Measurements from ENCODE around the gene PRRC1.

The PRRC1 gene

GRCh38 chr5:127580731-127581130 is 63.3 kb downstream of the PRRC1 start:
- no peak for DNase-seq (ENCODE audit: low read depth in 2 of 2)

DNA sequence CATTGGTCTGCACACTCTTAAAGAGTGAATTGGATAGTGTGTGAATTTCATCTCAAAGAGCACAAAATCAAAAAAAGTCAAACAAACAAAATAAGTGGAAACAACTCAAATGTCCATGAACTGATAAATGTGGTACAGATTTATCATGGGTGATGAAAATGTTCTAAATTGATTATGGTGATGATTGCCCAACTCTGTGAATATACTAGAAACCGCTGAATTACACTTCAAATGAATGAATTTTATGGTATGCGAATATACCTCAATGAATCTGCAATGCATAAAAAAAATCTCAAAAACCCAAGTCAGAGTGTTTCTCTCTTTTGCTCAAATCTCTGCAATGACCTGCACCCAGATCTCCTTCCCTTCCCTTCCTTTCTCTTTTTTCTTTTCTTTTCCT is 64.0 kb downstream of the PRRC1 start:
- DNase-seq (ENCODE audit: low read depth in 2 of 2): no peak

DNA sequence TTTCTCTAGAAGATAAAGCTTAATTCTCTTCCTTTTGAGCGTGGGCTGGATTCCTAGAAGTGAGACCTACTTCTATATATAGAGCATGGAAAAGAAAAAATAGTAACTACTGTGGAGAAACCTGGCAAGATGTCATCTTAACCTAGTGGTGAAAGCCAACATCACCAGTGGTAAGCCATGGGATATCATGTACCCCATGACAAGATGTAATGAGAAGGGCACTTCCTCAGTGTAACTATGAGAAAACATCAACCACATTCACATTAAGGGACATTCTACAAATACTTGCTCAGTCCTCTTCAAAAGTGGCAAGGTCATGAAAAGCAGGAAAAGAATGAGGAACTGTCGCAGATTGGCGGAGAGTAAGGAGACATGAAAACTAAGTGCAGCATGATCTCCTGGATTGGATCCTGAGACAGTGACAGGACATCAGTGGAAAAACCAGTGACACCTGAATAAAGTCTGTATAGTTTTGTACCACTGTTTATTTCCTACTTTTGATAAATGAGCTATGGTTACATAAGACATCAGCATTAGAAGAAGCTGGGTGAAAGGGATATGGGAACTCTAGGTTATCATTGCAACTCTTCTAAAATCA is 65.4 kb downstream of the PRRC1 start:
- no peak for DNase-seq (ENCODE audit: low read depth in 2 of 2)

DNA sequence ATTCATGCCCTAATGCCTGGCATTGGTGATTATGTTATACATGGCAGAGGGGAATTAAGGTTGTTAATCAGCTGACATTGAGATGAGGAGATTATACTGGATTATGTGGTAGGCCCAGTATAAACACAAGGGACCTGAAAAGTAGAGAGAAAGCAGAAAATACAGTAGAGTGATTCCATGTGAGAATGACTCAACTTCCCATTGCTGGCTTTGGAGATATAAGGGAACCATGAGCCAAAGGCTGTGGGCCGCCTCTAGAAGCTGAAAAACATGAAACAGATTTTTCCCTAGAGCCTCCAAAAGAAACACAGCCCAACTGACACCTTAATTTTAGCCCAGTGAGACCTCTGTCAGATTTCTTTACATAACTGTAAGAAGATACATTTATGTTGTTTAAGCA is 66.4 kb downstream of the PRRC1 start:
- DNase-seq (ENCODE audit: low read depth in 2 of 2): no peak

DNA sequence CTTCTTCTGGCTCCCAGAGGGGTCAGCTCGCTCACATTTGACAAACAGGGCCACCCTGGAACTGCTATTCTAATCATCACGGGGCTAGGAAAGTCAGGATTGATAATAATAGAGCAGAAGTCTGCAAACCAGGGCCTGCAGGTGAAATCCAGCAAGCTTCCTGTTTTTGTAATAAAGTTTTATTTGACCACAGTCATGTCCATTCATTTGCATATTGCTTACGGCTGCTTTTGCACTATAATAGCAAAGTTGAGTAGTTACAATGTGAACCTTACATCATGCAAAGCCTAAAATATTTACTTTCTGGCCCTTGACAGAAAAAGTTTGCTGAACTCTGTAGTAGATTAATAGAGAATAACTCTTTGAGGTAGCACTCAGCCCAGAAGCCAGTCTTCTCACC is 68.2 kb downstream of the PRRC1 start:
- DNase-seq (ENCODE audit: low read depth in 2 of 2): no peak

DNA sequence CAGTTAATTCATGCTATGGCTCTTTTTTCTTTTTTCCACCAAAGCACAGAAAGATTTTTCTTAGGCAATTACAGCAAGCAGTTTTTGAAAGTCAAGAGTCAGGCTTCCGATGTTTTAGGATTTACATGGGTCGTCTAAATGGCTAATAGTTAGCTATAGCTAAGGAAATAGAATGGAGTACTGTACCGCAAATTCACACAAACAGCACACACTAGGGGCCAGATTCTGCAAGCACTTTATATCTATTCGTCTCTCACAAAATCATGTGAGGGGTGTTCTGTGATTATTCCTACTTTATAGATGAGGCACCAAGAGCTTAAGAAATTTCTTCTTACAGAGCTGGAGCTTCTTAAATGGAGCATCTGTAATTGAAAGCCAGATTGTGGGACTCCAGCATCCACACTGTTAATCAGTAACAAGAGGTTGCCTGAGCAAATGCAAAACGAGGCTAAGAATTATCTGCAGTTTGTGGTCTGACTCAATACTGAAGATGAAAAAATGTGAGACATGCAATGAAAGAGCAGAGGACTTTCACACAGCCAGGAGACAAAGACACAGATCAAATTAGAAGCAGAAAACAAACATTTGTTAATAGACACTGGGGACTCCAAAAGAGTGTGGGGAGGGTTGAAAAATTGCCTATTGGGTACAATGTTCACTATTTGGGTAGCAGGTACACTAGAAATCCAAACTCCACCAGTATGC is 68.8 kb downstream of the PRRC1 start:
- DNase-seq (ENCODE audit: low read depth in 2 of 2): no peak

DNA sequence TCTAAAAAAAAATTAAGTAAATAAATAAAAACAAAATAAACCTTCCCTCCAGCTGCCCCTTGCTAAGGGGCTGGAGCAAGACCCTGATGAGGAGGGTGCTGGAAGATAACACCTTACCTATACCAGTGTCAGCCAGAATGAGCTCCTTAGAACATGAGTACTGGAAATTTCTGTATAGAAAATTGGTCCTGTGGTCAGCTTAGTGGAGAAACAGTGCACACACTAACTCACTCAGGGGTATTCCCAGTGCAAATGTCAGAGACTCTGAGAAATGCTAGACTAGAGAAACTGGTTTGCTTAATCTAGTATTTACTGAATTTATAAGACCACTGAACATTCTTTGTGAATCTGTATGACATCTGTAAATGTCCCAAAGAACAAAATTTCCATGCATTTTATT is 69.4 kb downstream of the PRRC1 start:
- DNase-seq (ENCODE audit: low read depth in 2 of 2): no peak

DNA sequence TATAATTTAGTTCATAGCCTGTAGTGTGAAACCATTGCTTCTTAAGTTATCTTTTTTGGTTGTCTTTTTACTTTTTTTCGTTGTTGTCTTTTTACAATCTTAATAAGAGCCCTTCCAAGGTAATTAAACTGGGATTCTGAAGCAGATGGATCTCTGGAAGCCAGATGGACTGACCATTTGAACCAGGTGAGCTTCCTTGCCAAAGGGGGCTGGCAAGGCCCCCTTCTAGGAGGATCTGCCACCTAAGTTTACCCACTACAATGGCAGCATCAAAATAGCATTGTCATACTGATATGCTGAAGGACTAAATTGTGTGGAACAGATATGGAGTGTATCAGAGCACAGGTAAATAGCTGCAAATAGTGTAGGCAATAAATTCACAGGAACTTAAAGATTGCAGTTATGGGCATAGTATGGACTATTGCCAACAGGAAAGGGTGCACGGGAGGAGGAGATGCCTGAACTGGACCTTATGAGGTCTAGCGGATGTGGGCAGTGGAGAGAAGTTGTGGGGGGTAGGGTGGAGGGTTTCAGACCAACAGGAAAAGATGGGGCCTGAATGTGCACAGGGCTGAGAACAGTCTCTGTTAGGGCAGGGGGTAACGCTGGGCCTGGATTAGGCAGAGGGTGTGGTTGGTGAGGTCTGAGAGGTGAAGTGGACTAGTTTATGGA is 69.9 kb downstream of the PRRC1 start:
- DNase-seq (ENCODE audit: low read depth in 2 of 2): no peak

DNA sequence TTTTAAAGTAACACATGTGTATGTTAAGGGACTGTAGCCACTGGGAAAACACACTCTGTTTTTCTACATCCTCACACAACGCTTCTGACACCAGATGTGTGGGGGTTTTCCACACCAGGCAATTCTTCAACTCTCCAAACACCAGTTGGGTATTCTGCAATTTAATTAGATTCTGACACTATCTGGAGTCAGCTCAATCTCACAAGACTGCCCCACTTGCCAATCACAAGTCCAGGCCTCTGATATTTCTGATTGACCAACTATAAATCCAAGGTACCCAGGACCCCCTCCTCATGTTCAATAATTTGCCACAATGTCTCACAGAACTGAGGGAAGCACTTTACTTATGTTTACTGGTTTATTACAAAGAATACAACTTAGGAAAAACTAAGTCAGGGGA is 70.9 kb downstream of the PRRC1 start:
- no peak for DNase-seq (ENCODE audit: low read depth in 2 of 2)

DNA sequence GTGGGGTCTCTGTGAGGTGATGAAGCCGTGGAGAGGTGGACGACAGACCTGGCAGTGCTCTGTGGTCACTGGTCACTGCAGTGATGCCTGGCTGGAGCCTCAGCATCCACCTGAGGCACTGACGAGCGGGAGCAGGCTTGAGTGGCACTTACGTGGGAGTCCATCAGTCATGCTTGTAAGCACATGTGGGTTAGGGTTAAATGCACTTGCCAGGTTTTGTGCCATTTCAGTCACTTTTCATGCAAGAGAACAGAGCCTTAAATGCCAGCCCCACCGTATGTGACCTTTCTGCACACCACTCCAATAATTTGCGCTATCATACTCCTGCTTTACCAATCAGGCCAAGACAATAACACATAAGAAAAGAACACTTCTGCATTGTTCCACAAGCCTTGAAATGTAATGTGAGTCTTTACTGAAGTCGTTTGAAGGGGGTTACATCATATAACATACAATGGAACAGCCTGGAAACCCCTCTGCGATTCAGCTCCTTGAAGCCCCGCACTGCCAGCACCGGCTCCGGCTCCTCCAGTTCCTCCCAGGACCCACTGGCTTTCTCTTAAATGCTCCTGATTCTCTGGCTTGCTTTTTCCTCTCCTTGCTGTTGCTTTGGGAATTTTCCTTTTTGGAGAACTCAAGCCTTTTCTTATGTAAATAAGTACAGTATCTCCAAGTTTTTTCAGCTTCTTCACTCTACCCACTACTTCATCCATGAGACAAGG is 72.0 kb downstream of the PRRC1 start:
- DNase-seq (ENCODE audit: low read depth in 2 of 2): no peak

DNA sequence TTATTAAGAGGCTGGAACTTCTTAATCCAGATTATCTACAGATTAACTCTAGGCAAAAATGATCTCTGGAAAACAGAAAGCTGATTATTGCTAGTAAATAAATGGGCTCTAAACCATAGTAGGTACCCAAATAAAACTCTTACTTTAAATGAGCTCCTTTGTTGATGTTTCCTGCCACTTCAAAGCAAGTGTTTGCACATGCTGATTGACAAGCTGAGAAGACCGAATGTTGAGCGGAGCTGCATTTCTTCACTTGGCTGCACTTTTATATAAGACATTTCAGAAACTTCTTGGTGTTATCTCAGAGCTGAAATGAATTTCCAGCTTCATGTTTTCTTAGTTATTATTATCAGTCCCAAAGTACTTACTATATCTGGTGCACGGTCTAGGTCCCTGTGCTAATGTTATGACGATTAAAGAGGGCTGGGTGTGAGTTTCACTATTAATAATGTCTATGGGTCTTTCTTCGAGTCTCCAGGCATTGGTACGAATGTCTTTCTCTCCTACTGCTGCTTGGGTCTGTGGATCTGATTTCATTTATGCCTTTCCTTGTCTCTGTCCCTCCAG is 72.8 kb downstream of the PRRC1 start:
- no peak for DNase-seq (ENCODE audit: low read depth in 2 of 2)

GRCh38 chr5:127595484-127596368 is 78.3 kb downstream of the PRRC1 start:
- no peak for DNase-seq (ENCODE audit: low read depth in 2 of 2)

- DNase-seq (ENCODE audit: low read depth in 2 of 2): no peak
Measured at GRCh38 chr5:127596501-127596900, 79.1 kb downstream of the PRRC1 start.

GRCh38 chr5:127599320-127599719 is 81.9 kb downstream of the PRRC1 start:
- no peak for DNase-seq (ENCODE audit: low read depth in 2 of 2)

GRCh38 chr5:127599847-127600246 is 82.4 kb downstream of the PRRC1 start:
- DNase-seq (ENCODE audit: low read depth in 2 of 2): no peak

GRCh38 chr5:127601111-127601510 is 83.7 kb downstream of the PRRC1 start:
- no peak for DNase-seq (ENCODE audit: low read depth in 2 of 2)

DNA sequence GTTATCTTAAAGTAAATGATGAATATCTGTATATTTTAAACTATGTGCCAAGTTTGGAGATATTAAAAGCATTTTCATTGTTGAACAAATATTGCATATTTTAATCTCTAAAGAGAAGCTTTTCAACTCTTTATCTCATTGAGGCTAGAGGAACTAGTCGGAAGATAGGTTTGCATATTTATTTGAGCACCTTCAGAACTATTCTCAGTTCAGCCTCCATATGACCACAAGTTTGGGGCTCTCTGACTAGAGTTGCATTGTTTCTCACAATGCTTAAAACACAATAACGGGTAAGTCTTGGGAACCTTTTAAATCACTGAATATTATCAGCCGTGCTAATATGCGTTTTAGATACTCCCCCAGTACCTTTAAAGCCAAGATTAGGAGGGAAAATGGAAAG is 84.2 kb downstream of the PRRC1 start:
- no peak for DNase-seq (ENCODE audit: low read depth in 2 of 2)

GRCh38 chr5:127602481-127602880 is 85.0 kb downstream of the PRRC1 start:
- DNase-seq (ENCODE audit: low read depth in 2 of 2): no peak

GRCh38 chr5:127602896-127603844 is 85.7 kb downstream of the PRRC1 start:
- no peak for DNase-seq (ENCODE audit: low read depth in 2 of 2)

Measured in stimulated activated CD4-positive, alpha-beta T cell treated with anti-CD3 and anti-CD28 coated beads, Interleukin-1b, Interleukin-23, amount 100 ng/mL, for 1 hour (primary cell).